ENCODE data around the gene KRTAP3-3. TPM values are rescaled to one million over a fixed set of nuclear protein-coding genes. Genes with fewer than 3 reads are reported as not detected.

Gene KRTAP3-3
- total and polyA plus RNA-seq, 4 experiments from 2014 or later = not detected

GRCh38 chr17:40962059-40962561, 31.9 kb downstream of the KRTAP3-3 start:
- intact Hi-C loops (cut with micrococcal nuclease) = no loop called here
- peaks cover 2 to 5% of the 10 kb centered on the region in 2 donors for H3K27me3 Mint-ChIP-seq
- Histone ChIP-seq H3K4me1 (ENCODE audit: insufficient read depth, low read length) (no peaks in the 10 kb centered on the region), H3K27ac (ENCODE audit: low read depth, low read length) (no peak overlapping the region), H3K27me3 (ENCODE audit: insufficient read depth, low read length) (no peaks in the 10 kb centered on the region), H3K9me3 (ENCODE audit: control insufficient read depth in 1 of 2, low read length in 2 of 2) (no peaks in the 10 kb centered on the region), H3K4me3 (ENCODE audit: low read length in 2 of 2) (no peak overlapping the region), H3K36me3 (ENCODE audit: insufficient read depth, low read length) (no peaks in the 10 kb centered on the region)
- peaks cover 0 to 3% (median 0%) of the 10 kb centered on the region in 4 donors for H3K4me1 Mint-ChIP-seq
- no peaks in the 10 kb centered on the region for H3K36me3 Mint-ChIP-seq
- H3K9me3 Mint-ChIP-seq = peaks cover 0 to 4% (median 0%) of the 10 kb centered on the region in 8 donors
- ChIA-PET CTCF (ENCODE audit: partially characterized antibody) (interaction anchor here (0.9 to 2.3 kb wide), 7 partner anchors 8 to 526 kb away, joined by 3 to 6 read pairs (median 4); no protein-coding TSS in a partner anchor), POLR2A (ENCODE audit: partially characterized antibody) (no interaction called here)
- DNase-seq = no peak
- H3K27ac Mint-ChIP-seq = no peak overlapping the region
- no peak overlapping the region for H3K4me3 Mint-ChIP-seq

GRCh38 chr17:40961591-40961990, 32.4 kb downstream of the KRTAP3-3 start:
- Mint-ChIP-seq H3K9me3 (peaks cover 0 to 4% (median 0%) of the 10 kb centered on the region in 8 donors), H3K27me3 (peaks cover 2 to 5% of the 10 kb centered on the region in 2 donors), H3K4me3 (no peak overlapping the region), H3K27ac (no peak overlapping the region), H3K4me1 (peaks cover 0 to 3% (median 0%) of the 10 kb centered on the region in 4 donors), H3K36me3 (no peaks in the 10 kb centered on the region)
- no peaks in the 10 kb centered on the region for H3K4me1 ChIP-seq (ENCODE audit: insufficient read depth, low read length)
- intact Hi-C loops (cut with micrococcal nuclease) = no loop called here
- POLR2A ChIA-PET (ENCODE audit: partially characterized antibody) = no interaction called here
- H3K4me3 ChIP-seq (ENCODE audit: low read length in 2 of 2) = no peak overlapping the region
- no peaks in the 10 kb centered on the region for H3K27me3 ChIP-seq (ENCODE audit: insufficient read depth, low read length)
- no peaks in the 10 kb centered on the region for H3K9me3 ChIP-seq (ENCODE audit: control insufficient read depth in 1 of 2, low read length in 2 of 2)
- H3K27ac ChIP-seq (ENCODE audit: low read depth, low read length) = no peak overlapping the region
- CTCF ChIA-PET (ENCODE audit: partially characterized antibody) = interaction anchor here (0.9 to 2.3 kb wide), 7 partner anchors 9 to 527 kb away, joined by 3 to 6 read pairs (median 4); no protein-coding TSS in a partner anchor
- no peak for DNase-seq
- H3K36me3 ChIP-seq (ENCODE audit: insufficient read depth, low read length) = no peaks in the 10 kb centered on the region

- Mint-ChIP-seq H3K9me3 (peaks cover 0 to 4% (median 0%) of the 10 kb centered on the region in 8 donors), H3K36me3 (no peaks in the 10 kb centered on the region), H3K4me1 (peaks cover 0 to 3% (median 0%) of the 10 kb centered on the region in 4 donors), H3K27ac (no peak overlapping the region), H3K4me3 (no peak overlapping the region), H3K27me3 (peaks cover 0 to 6% of the 10 kb centered on the region in 2 donors)
- H3K36me3 ChIP-seq (ENCODE audit: insufficient read depth, low read length) = no peaks in the 10 kb centered on the region
- ChIA-PET POLR2A (ENCODE audit: partially characterized antibody) (no interaction called here), CTCF (ENCODE audit: partially characterized antibody) (no interaction called here)
- no peak overlapping the region for H3K27ac ChIP-seq (ENCODE audit: low read depth, low read length)
- no peak overlapping the region for H3K4me3 ChIP-seq (ENCODE audit: low read length in 2 of 2)
- no peaks in the 10 kb centered on the region for H3K4me1 ChIP-seq (ENCODE audit: insufficient read depth, low read length)
- no peak for DNase-seq
- intact Hi-C loops (cut with micrococcal nuclease) = no loop called here
- no peaks in the 10 kb centered on the region for H3K27me3 ChIP-seq (ENCODE audit: insufficient read depth, low read length)
- H3K9me3 ChIP-seq (ENCODE audit: control insufficient read depth in 1 of 2, low read length in 2 of 2) = no peaks in the 10 kb centered on the region
Observed at GRCh38 chr17:40960144-40960543, 33.8 kb downstream of the KRTAP3-3 start.

DNA sequence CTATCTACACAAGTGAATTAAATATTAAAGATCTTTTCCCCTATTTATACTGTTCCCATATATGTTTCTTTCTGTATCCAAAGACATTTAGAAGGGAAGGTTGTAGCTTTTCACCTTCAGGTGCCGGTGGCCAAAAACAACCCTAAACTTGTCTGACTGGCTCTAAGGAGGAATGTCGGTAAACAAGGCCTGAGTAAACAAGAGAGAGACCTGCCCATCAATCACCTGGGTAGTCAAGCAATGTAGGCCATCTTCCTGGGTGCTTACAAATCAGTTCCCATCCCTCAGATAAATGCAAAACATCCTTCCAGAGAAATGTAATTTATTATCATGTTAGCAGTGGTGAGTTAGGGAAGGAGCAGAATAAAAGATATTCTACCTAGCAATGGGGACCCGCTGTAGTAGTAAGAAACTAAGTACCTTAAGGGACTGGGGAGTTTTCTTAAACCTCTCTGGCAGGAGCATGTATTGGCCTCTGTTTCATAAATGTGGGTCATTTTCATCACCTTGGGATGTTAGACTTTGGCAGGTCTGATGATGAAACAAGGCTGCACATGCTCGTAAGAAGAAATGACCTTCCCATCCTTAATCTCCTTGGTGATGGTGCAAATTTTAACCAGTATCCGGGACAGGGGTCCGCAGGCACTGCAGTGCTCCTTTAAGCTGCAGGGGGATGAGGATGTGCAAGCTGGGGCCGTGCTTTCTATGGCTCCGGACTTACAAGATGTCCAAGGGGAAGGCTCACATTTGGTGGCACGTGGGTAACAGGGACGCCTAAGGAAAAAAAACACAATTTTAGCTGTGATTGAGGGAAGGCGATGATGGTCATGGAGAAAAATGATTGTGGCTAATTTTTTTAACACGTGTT, 35.6 kb downstream of the KRTAP3-3 start:
- ChIA-PET CTCF (ENCODE audit: partially characterized antibody) (no interaction called here), POLR2A (ENCODE audit: partially characterized antibody) (no interaction called here)
- Mint-ChIP-seq H3K27ac (no peak overlapping the region), H3K4me3 (no peak overlapping the region), H3K36me3 (no peaks in the 10 kb centered on the region), H3K9me3 (peaks cover 0 to 2% (median 0%) of the 10 kb centered on the region in 8 donors), H3K27me3 (peaks cover 6 to 9% of the 10 kb centered on the region in 2 donors), H3K4me1 (no peaks in the 10 kb centered on the region)
- intact Hi-C loops (cut with micrococcal nuclease) = no loop called here
- Histone ChIP-seq H3K27ac (ENCODE audit: low read depth, low read length) (no peak overlapping the region), H3K27me3 (ENCODE audit: insufficient read depth, low read length) (peaks cover 4% of the 10 kb centered on the region), H3K36me3 (ENCODE audit: insufficient read depth, low read length) (no peaks in the 10 kb centered on the region), H3K4me1 (ENCODE audit: insufficient read depth, low read length) (no peaks in the 10 kb centered on the region), H3K9me3 (ENCODE audit: control insufficient read depth in 1 of 2, low read length in 2 of 2) (no peaks in the 10 kb centered on the region), H3K4me3 (ENCODE audit: low read length in 2 of 2) (no peak overlapping the region)
- DNase-seq = no peak

DNA sequence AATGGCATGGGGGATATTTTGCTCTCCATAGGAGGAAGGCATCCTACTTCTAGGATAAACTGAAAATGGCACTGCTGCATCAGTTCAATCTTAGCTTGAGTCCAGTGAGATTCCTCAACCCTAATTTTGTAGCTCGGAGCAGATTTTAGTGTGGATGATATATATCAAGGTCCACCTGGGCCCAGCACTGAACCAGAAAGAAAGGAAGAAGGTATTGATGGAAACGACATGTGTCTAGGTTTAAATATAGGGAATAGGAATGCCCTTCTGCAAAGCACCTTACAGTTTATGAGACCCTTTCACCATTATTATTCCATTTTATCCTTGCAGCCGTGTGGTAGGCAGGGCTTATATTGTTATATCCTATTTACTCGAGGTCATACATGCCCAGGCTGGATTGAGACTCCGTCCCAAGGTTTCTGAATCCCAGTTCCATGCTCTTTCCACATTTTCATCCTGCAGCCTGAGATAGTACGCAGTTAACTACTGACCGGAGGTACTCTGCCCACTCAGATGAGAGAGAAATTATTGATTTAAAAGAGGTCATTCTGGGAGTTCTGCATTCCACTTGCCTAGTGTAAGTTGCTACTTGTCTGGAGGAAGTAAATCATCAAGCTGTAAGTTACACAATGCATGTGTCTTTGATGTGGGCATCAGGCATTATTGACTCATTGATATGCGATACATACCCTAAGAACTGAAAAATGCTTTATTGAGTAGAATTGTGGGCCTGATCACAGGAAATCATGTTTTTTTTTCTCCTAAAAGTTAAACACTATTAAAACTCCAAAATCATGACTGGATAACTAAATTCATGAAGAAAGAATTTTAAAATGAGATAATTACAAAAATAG, 37.3 kb downstream of the KRTAP3-3 start:
- DNase-seq = no peak
- H3K4me3 Mint-ChIP-seq = no peak overlapping the region
- Histone ChIP-seq H3K4me3 (ENCODE audit: low read length in 2 of 2) (no peak overlapping the region), H3K9me3 (ENCODE audit: control insufficient read depth in 1 of 2, low read length in 2 of 2) (no peaks in the 10 kb centered on the region), H3K4me1 (ENCODE audit: insufficient read depth, low read length) (no peaks in the 10 kb centered on the region), H3K27ac (ENCODE audit: low read depth, low read length) (no peak overlapping the region), H3K36me3 (ENCODE audit: insufficient read depth, low read length) (no peaks in the 10 kb centered on the region), H3K27me3 (ENCODE audit: insufficient read depth, low read length) (peaks cover 4% of the 10 kb centered on the region)
- no peaks in the 10 kb centered on the region for H3K4me1 Mint-ChIP-seq
- H3K36me3 Mint-ChIP-seq = no peaks in the 10 kb centered on the region
- CTCF ChIA-PET (ENCODE audit: partially characterized antibody) = no interaction called here
- no peak overlapping the region for H3K27ac Mint-ChIP-seq
- intact Hi-C loops (cut with micrococcal nuclease) = no loop called here
- POLR2A ChIA-PET (ENCODE audit: partially characterized antibody) = no interaction called here
- peaks cover 0 to under 1% (median 0%) of the 10 kb centered on the region in 8 donors for H3K9me3 Mint-ChIP-seq
- peaks cover 11 to 12% of the 10 kb centered on the region in 2 donors for H3K27me3 Mint-ChIP-seq

- Histone ChIP-seq H3K27ac (ENCODE audit: low read depth, low read length) (no peak overlapping the region), H3K36me3 (ENCODE audit: insufficient read depth, low read length) (no peaks in the 10 kb centered on the region), H3K27me3 (ENCODE audit: insufficient read depth, low read length) (peaks cover 4% of the 10 kb centered on the region), H3K9me3 (ENCODE audit: control insufficient read depth in 1 of 2, low read length in 2 of 2) (no peaks in the 10 kb centered on the region), H3K4me3 (ENCODE audit: low read length in 2 of 2) (no peak overlapping the region), H3K4me1 (ENCODE audit: insufficient read depth, low read length) (no peaks in the 10 kb centered on the region)
- CTCF ChIA-PET (ENCODE audit: partially characterized antibody) = interaction anchor here (2.3 kb wide), 1 partner anchor 9 kb away, joined by 6 read pairs; no protein-coding TSS in a partner anchor
- Mint-ChIP-seq H3K4me3 (no peak overlapping the region), H3K27me3 (peaks cover 18 to 25% of the 10 kb centered on the region in 2 donors), H3K27ac (peak overlapping the region in 1 of 7 donors; percentile 12), H3K9me3 (no peaks in the 10 kb centered on the region), H3K4me1 (no peaks in the 10 kb centered on the region), H3K36me3 (no peaks in the 10 kb centered on the region)
- intact Hi-C loops (cut with micrococcal nuclease) = no loop called here
- DNase-seq = no peak
- POLR2A ChIA-PET (ENCODE audit: partially characterized antibody) = no interaction called here
Observed at GRCh38 chr17:40953881-40954280, 40.1 kb downstream of the KRTAP3-3 start.

DNA sequence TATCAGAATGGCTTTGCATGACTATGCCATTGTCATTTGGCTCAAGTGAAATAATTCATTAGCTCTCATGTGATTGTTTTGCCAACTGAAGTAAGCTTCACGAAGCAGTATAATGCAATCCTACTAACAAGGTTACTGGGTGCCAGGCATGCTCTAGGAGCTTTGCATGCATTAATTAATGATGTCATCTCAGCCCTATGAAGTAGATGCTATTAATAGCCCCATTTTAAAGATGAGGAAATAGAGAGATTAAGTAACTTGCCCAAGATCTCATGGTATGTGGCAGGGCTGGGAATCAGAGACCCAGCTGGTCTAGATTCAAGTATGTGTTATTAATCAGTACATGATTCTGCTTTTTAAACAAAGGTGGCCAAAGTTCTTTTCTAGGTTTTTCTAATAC, 41.3 kb downstream of the KRTAP3-3 start:
- Histone ChIP-seq H3K9me3 (ENCODE audit: control insufficient read depth in 1 of 2, low read length in 2 of 2) (no peaks in the 10 kb centered on the region), H3K4me1 (ENCODE audit: insufficient read depth, low read length) (no peaks in the 10 kb centered on the region), H3K27me3 (ENCODE audit: insufficient read depth, low read length) (peaks cover 4% of the 10 kb centered on the region), H3K36me3 (ENCODE audit: insufficient read depth, low read length) (no peaks in the 10 kb centered on the region), H3K4me3 (ENCODE audit: low read length in 2 of 2) (no peak overlapping the region), H3K27ac (ENCODE audit: low read depth, low read length) (no peak overlapping the region)
- ChIA-PET CTCF (ENCODE audit: partially characterized antibody) (interaction anchor here (0.6 to 2.3 kb wide), 4 partner anchors 10 to 92 kb away, joined by 3 to 6 read pairs (median 4); partner anchors contain the start of gene KRT39), POLR2A (ENCODE audit: partially characterized antibody) (no interaction called here)
- no peak for DNase-seq
- Mint-ChIP-seq H3K4me1 (no peaks in the 10 kb centered on the region), H3K36me3 (no peaks in the 10 kb centered on the region), H3K4me3 (no peak overlapping the region), H3K27me3 (peaks cover 23 to 35% of the 10 kb centered on the region in 2 donors), H3K27ac (no peak overlapping the region), H3K9me3 (no peaks in the 10 kb centered on the region)
- intact Hi-C loops (cut with micrococcal nuclease) = no loop called here

Measured in CD4-positive, alpha-beta memory T cell (primary cell).